OCI-LY1 (cell line): ENCODE data around the gene AFDN.

Source experiments
- H2AFZ ChIP-seq: fragments of 200-600 bp; sonication (generic), shearing (Covaris generic); 2 replicates; pipeline ENCODE4 v1.6.0; 2014; ENCODE audit warnings: antibody characterized with exemption, mild to moderate bottlenecking, low read length
- H3F3A ChIP-seq: fragments of 200-600 bp; sonication (generic), shearing (Covaris generic); 2 replicates; pipeline ENCODE4 v1.6.0; 2014; ENCODE audit warnings: mild to moderate bottlenecking, antibody characterized with exemption, low read length, moderate library complexity; ENCODE audit not compliant: insufficient read depth
- H3K27ac ChIP-seq: fragments of 200-600 bp; sonication (generic); 2 replicates; pipeline ENCODE4 v1.5.1; 2014; ENCODE audit warnings: low read length, mixed run types, mild to moderate bottlenecking, low read depth; ENCODE audit not compliant: poor library complexity, severe bottlenecking
- H3K27me3 ChIP-seq: fragments of 200-600 bp; sonication (generic); 2 replicates; pipeline ENCODE4 v1.6.0; 2014; ENCODE audit warnings: antibody characterized with exemption, mild to moderate bottlenecking, low read length, moderate library complexity; ENCODE audit not compliant: insufficient read depth
- H3K36me3 ChIP-seq: fragments of 200-600 bp; sonication (generic); 2 replicates; pipeline ENCODE4 v1.6.1; 2014; ENCODE audit warnings: mild to moderate bottlenecking, antibody characterized with exemption, low read length, moderate library complexity, mixed read lengths; ENCODE audit not compliant: insufficient read depth
- H3K4me1 ChIP-seq: fragments of 200-600 bp; sonication (generic); 2 replicates; pipeline ENCODE4 v1.5.1; 2014; ENCODE audit warnings: mild to moderate bottlenecking, low read length, moderate library complexity; ENCODE audit not compliant: insufficient read depth, severe bottlenecking
- H3K4me2 ChIP-seq: fragments of 200-600 bp; sonication (generic), shearing (Covaris generic); 2 replicates; pipeline ENCODE4 v1.6.1; 2014; ENCODE audit warnings: low read length
- H3K4me3 ChIP-seq: fragments of 200-600 bp; sonication (generic); 2 replicates; pipeline ENCODE4 v1.5.1; 2014; ENCODE audit warnings: low read length, low read depth, mild to moderate bottlenecking, mixed read lengths; ENCODE audit not compliant: poor library complexity, severe bottlenecking
- H3K79me2 ChIP-seq: fragments of 200-600 bp; shearing (Covaris generic); 2 replicates; pipeline ENCODE4 v1.6.1; 2016; ENCODE audit warnings: mixed run types, low read length, mixed read lengths; ENCODE audit not compliant: insufficient read depth
- H3K9ac ChIP-seq: fragments of 200-600 bp; sonication (generic), shearing (Covaris generic); 2 replicates; pipeline ENCODE4 v1.6.1; 2014; ENCODE audit warnings: mild to moderate bottlenecking, low read length, mixed read lengths
- H3K9me2 ChIP-seq: fragments of 200-600 bp; sonication (generic), shearing (Covaris generic); 2 replicates; pipeline ENCODE4 v1.6.1; 2014; ENCODE audit warnings: low read depth, mild to moderate bottlenecking, low read length, mixed read lengths
- H3K9me3 ChIP-seq: fragments of 200-600 bp; shearing (Covaris generic); 2 replicates; pipeline ENCODE4 v1.6.1; 2014; ENCODE audit warnings: low read length, mixed read lengths
- H4K20me1 ChIP-seq: fragments of 200-600 bp; sonication (generic), shearing (Covaris generic); 2 replicates; pipeline ENCODE4 v1.6.0; 2016; ENCODE audit warnings: mild to moderate bottlenecking, low read length; ENCODE audit not compliant: insufficient read depth
- EZH2 ChIP-seq: fragments of 200-600 bp; sonication (generic), shearing (Covaris generic); IDR thresholded peaks from 2 replicates; pipeline ENCODE4 v1.8.0; 2017; ENCODE audit warnings: borderline replicate concordance, mixed run types, mild to moderate bottlenecking, antibody characterized with exemption, low read length, moderate library complexity, mixed read lengths
- TF ChIP-seq, protein P1 (sequence below): fragments of 200-600 bp; sonication (generic), shearing (Covaris generic); IDR thresholded peaks from 2 replicates; pipeline ENCODE4 v1.5.1; 2017; ENCODE audit warnings: mild to moderate bottlenecking, antibody characterized with exemption, low read length, moderate library complexity, mixed read lengths

Gene AFDN

DNA sequence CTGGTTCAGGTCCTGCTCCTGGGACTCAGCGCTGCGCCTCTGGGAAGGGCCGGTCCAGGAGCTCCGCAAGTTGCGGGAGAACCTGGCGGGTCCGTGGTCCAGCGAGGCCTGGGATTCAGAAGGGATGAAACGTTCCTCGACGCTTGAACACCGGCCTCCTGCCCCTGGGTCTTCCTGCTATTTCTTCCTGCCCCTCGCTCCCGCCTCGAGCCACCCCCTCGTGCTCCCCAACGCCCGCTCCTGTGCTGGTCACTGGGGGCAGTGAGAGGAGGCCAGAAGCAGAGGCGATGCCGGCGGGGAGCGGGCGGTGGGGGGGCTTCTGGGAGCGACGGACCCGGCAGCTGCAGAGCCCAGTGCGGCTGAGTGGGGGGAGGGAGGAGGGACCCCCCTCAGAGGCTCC, 150.0 kb downstream of the AFDN start:
- Histone ChIP-seq H3K9me3 (no peaks in the 10 kb centered on the region), H3K27ac (no peak overlapping the region), H3F3A (no peaks in the 10 kb centered on the region), H4K20me1 (no peaks in the 10 kb centered on the region), H3K9ac (no peak overlapping the region), H3K79me2 (no peaks in the 10 kb centered on the region), H3K36me3 (no peaks in the 10 kb centered on the region), H3K4me1 (no peaks in the 10 kb centered on the region), H3K4me2 (no peak overlapping the region), H3K27me3 (no peaks in the 10 kb centered on the region), H3K9me2 (no peaks in the 10 kb centered on the region), H3K4me3 (no peak overlapping the region), H2AFZ (no peak overlapping the region)
- TF ChIP-seq, protein P1, sequence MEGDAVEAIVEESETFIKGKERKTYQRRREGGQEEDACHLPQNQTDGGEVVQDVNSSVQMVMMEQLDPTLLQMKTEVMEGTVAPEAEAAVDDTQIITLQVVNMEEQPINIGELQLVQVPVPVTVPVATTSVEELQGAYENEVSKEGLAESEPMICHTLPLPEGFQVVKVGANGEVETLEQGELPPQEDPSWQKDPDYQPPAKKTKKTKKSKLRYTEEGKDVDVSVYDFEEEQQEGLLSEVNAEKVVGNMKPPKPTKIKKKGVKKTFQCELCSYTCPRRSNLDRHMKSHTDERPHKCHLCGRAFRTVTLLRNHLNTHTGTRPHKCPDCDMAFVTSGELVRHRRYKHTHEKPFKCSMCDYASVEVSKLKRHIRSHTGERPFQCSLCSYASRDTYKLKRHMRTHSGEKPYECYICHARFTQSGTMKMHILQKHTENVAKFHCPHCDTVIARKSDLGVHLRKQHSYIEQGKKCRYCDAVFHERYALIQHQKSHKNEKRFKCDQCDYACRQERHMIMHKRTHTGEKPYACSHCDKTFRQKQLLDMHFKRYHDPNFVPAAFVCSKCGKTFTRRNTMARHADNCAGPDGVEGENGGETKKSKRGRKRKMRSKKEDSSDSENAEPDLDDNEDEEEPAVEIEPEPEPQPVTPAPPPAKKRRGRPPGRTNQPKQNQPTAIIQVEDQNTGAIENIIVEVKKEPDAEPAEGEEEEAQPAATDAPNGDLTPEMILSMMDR = no peak
- no peak for TF ChIP-seq EZH2

DNA sequence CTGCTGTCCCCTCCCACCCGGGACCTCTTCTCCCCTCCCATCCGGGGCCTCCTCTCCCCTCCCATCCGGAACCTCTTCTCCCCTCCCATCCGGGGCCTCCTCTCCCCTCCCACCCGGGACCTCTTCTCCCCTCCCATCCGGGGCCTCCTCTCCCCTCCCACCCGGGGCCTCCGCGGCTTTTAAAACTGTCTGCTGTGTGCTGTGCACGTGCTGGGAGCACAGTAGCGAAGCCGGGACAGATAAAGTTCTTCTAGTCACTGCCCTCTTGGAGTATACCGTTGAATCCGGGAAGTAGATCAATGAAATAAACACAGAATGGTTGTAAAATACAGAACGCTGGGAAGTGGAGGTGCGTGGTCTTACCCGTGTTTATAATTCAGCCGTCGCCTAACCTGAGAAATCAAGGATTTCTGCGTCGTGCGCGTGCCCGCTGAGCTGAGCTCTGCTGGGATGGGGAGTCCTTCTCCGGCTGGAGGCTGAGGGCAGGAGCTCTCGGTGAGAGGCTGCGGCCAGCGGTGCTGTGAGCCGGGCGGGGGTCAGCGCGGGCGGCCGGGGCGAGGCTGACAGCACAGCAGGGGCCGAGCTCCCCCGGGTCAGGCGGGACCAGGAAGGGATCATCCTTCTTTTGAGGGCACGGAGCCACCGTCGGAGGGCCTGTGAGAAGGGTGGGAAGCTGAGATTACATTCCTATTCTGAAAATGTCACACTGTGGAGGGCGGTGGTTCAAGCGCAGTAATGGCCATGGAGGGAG, 151.2 kb downstream of the AFDN start:
- Histone ChIP-seq H3F3A (no peaks in the 10 kb centered on the region), H3K36me3 (no peaks in the 10 kb centered on the region), H3K9me2 (no peaks in the 10 kb centered on the region), H3K27ac (no peak overlapping the region), H3K4me2 (no peak overlapping the region), H3K4me1 (no peaks in the 10 kb centered on the region), H2AFZ (no peak overlapping the region), H3K4me3 (no peak overlapping the region), H3K9ac (no peak overlapping the region), H3K27me3 (no peaks in the 10 kb centered on the region), H3K79me2 (no peaks in the 10 kb centered on the region), H4K20me1 (no peaks in the 10 kb centered on the region), H3K9me3 (no peaks in the 10 kb centered on the region)
- TF ChIP-seq, protein P1 = no peak
- no peak for TF ChIP-seq EZH2

GRCh38 chr6:167978607-167979006, 151.9 kb downstream of the AFDN start:
- Histone ChIP-seq H3K9me2 (no peaks in the 10 kb centered on the region), H3K79me2 (no peaks in the 10 kb centered on the region), H3K4me2 (no peak overlapping the region), H3K9me3 (no peaks in the 10 kb centered on the region), H3K9ac (no peak overlapping the region), H3K36me3 (no peaks in the 10 kb centered on the region), H3K4me1 (no peaks in the 10 kb centered on the region), H3K27me3 (no peaks in the 10 kb centered on the region), H4K20me1 (no peaks in the 10 kb centered on the region), H2AFZ (no peak overlapping the region), H3F3A (no peaks in the 10 kb centered on the region), H3K4me3 (no peak overlapping the region), H3K27ac (no peak overlapping the region)
- no peak for TF ChIP-seq EZH2
- TF ChIP-seq, protein P1 = no peak
